ENCODE data around the gene VWA5B2.

VWA5B2 gene

DNA sequence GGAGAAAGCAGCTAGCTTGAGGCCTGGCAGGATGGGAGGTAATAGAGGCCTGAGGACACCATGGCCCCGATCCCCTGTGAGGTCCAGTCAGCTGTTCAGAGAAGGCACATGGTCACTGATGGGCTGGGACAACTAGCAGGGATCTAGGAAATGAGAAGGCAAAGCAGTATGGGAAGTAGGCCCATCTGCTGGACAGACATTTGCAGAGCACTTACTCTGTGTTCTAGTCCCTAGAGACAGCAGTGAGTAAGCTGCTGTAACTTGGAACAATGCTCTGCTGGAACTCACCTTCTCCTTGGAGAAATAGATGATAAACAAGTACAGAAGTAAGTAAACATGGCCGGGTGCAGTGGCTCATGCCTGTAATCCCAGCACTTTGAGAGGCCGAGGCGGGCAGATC, 53.6 kb downstream of the VWA5B2 start:
- DNase-seq = no peak

DNA sequence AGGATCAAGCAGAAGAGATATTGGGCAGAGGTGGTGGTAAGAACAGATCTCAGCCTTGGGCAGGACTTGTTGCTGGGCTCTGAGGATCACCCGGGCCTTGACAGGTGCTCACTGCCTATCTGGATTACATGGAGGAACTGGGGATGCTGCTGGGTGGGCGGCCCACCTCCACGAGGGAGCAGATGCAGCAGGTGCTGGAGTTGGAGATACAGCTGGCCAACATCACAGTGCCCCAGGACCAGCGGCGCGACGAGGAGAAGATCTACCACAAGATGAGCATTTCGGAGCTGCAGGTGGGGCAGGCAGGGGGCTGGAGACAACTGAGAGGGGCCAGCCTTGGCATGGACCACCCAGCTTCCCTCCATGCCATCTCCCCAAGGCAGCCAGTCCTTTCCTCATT, 54.3 kb downstream of the VWA5B2 start:
- DNase-seq = no peak

DNA sequence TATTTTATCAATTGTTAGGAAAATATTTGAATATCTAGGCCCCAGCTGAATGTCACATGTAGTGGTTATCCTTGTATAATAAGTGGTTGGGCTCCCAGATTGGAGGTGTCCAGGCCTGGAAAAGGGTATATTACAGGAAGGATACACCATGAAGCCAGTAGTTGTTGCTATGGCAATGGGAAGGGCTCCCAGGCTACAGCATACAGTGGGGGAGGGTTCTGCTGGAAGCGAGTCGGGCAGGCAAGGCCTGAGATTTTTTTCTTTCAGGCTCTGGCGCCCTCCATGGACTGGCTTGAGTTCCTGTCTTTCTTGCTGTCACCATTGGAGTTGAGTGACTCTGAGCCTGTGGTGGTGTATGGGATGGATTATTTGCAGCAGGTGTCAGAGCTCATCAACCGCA, 55.3 kb downstream of the VWA5B2 start:
- no peak for DNase-seq

DNA sequence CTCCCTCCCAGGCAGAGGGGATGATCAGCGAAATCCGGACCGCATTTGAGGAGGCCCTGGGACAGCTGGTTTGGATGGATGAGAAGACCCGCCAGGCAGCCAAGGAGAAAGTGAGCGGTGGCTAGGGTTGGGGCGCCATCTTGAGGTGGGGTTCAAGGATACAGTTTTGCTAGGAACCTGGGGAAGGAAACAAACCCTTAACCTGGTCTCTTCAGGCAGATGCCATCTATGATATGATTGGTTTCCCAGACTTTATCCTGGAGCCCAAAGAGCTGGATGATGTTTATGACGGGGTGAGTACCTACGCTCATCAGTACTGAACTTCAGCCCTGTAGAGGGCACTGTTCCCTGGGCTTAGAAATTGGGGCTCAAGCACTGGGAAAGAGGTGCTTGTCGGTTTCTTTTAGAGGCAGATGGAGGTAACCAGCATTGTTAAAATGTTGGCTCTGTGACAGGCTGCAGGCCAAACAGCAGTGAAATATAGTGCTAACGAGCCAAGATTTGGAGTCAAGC, 60.1 kb downstream of the VWA5B2 start:
- peak; percentile 33 for DNase-seq

DNA sequence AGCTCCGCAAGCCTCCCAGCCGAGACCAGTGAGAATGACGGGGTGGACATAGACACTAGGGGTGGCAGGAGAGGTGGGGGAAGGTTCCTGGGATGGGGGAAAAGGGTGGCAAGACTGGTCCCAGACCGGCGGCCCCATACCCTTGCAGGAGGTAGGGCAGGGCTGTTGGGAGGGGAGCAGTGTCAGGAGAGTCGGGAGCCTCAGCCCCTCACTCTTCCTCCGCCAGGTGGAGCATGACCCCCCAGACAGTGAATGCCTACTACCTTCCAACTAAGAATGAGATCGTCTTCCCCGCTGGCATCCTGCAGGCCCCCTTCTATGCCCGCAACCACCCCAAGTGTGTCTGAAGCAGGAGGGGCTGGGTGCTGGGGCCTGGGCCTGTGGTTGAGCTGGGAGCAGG, 60.9 kb downstream of the VWA5B2 start:
- no peak for DNase-seq

DNA sequence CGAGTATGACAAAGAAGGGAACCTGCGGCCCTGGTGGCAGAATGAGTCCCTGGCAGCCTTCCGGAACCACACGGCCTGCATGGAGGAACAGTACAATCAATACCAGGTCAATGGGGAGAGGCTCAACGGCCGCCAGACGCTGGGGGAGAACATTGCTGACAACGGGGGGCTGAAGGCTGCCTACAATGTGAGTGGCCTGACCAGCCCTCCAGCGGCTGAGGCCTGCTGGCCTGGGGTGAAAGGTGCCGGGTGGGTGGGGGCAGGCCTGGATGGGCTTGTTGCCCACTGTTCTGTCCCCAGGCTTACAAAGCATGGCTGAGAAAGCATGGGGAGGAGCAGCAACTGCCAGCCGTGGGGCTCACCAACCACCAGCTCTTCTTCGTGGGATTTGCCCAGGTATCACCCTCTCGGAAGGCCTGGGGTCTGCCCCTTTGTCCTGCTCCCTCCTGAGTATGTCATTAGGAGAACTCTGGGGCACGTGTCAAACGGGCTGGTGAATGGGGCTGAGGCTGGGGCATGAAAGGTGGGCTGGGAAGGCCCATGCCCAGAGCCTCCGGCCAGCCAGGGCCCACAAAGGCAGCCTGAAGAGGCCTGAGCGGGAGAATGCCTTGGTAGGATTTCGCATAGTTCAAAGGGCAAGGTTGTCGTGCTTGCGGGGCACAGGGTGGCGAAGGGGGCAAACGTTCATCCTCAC, 61.8 kb downstream of the VWA5B2 start:
- no peak for DNase-seq

All from GDM1 (cell line).